ENCODE measurements around the gene RLF.

Gene RLF

GRCh38 chr1:40161125-40161887, at the start of gene RLF:
RLF (plus strand) TSS chr1:40161387; CDS start chr1:40161400, 13 bp downstream.
- peak; percentile 96 for DNase-seq (ENCODE audit: low spot score)

GRCh38 chr1:40114400-40114799, 46.8 kb upstream of the RLF start:
- no peak for DNase-seq (ENCODE audit: low spot score)

GRCh38 chr1:40120128-40120527, 41.1 kb upstream of the RLF start:
- no peak for DNase-seq (ENCODE audit: low spot score)

- DNase-seq (ENCODE audit: low spot score) = no peak
Measured at GRCh38 chr1:40122855-40123254, 38.3 kb upstream of the RLF start.

- DNase-seq (ENCODE audit: low spot score) = no peak
Measured at GRCh38 chr1:40130892-40131291, 30.3 kb upstream of the RLF start.

- DNase-seq (ENCODE audit: low spot score) = no peak
Measured at GRCh38 chr1:40132383-40133311, 28.5 kb upstream of the RLF start.

GRCh38 chr1:40133312-40133665, 27.9 kb upstream of the RLF start:
- no peak for DNase-seq (ENCODE audit: low spot score)

- no peak for DNase-seq (ENCODE audit: low spot score)
Measured at GRCh38 chr1:40133839-40134238, 27.3 kb upstream of the RLF start.

GRCh38 chr1:40140211-40140973, 20.8 kb upstream of the RLF start:
- DNase-seq (ENCODE audit: low spot score) = no peak

GRCh38 chr1:40141878-40142535, 19.2 kb upstream of the RLF start:
- no peak for DNase-seq (ENCODE audit: low spot score)

GRCh38 chr1:40143891-40144575, 17.2 kb upstream of the RLF start:
- peak; percentile 71 for DNase-seq (ENCODE audit: low spot score)

- no peak for DNase-seq (ENCODE audit: low spot score)
Measured at GRCh38 chr1:40151457-40152079, 9.6 kb upstream of the RLF start.

- DNase-seq (ENCODE audit: low spot score) = peak; percentile 78
Measured at GRCh38 chr1:40153073-40153770, 8.0 kb upstream of the RLF start.

GRCh38 chr1:40155135-40155534, 6.1 kb upstream of the RLF start:
- DNase-seq (ENCODE audit: low spot score) = no peak

GRCh38 chr1:40155910-40156309, 5.3 kb upstream of the RLF start:
- DNase-seq (ENCODE audit: low spot score) = no peak

- DNase-seq (ENCODE audit: low spot score) = no peak
Measured at GRCh38 chr1:40160806-40161124, 422 bp upstream of the RLF start.

GRCh38 chr1:40161888-40162397, 756 bp downstream of the RLF start:
- no peak for DNase-seq (ENCODE audit: low spot score)

- no peak for DNase-seq (ENCODE audit: low spot score)
Measured at GRCh38 chr1:40162753-40163441, 1.7 kb downstream of the RLF start.

- no peak for DNase-seq (ENCODE audit: low spot score)
Measured at GRCh38 chr1:40167317-40167716, 6.1 kb downstream of the RLF start.

- DNase-seq (ENCODE audit: low spot score) = no peak
Measured at GRCh38 chr1:40171036-40171435, 9.8 kb downstream of the RLF start.

Data from Ammon's horn (tissue), 1 donor.